Mucosa of descending colon (tissue), 3 donors: ENCODE measurements around the gene LRRK1. TPM values are rescaled to one million over a fixed set of nuclear protein-coding genes. Genes with fewer than 3 reads are reported as not detected.

Source experiments
- ATAC-seq: fragments of 200-7000 bp; cut with Tn5 transposase; one replicate; pipeline ENCODE4 v1.9.1; 2020; ENCODE audit warnings: mild to moderate bottlenecking, moderate library complexity
- DNase-seq, 3 donors: peaks; one replicate each; pipeline ENCODE4 v3.0.0-alpha.2; 2020
- H3K36me3 ChIP-seq: fragments of 200-600 bp; one replicate; pipeline ENCODE4 v1.8.0; 2021; ENCODE audit warnings: low read depth, mild to moderate bottlenecking
- H3K4me1 ChIP-seq: fragments of 200-600 bp; one replicate; pipeline ENCODE4 v1.8.0; 2021; ENCODE audit warnings: low read depth, mild to moderate bottlenecking
- H3K4me3 ChIP-seq: fragments of 200-600 bp; one replicate; pipeline ENCODE4 v1.8.0; 2021; ENCODE audit warnings: mild to moderate bottlenecking
- H3K9me3 ChIP-seq: fragments of 200-600 bp; one replicate; pipeline ENCODE4 v1.8.0; 2021; ENCODE audit warnings: mild to moderate bottlenecking
- intact Hi-C, 2 donors: fragments of 100-400 bp; cut with DNase I in 1 of 2; cut with micrococcal nuclease in 1 of 2; formaldehyde crosslinking; loops; one replicate each; pipeline versions ENCODE4 v1.11.0 to v1.11.1; 2022; cut with DNase I, micrococcal nuclease
- total RNA-seq, 3 donors: library from RNA; stranded (reverse); fragmentation: NEBNext Ultra II Directional in 2 of 3; extraction: Animal tissue kit (Norgen Biotek cat#: 25700) in 2 of 3; gene quantifications; one replicate each; pipeline versions ENCODE4 v1.2.1 to v1.2.4, GENCODE V29; 2021 to 2023
- TF ChIP-seq, protein P1 (sequence below): fragments of 200-600 bp; IDR thresholded peaks from one replicate; pipeline ENCODE4 v1.8.0; 2022; ENCODE audit warnings: antibody characterized with exemption, mild to moderate bottlenecking
- donor health status: DM: no; HTN: no; CAD: no; lungs with moderate emphysema.
- donor health status: DM: no; HTN: no; CAD: no.
- donor health status: DM: no; HTN: yes; CAD: no.

The LRRK1 gene
- total RNA-seq, 3 donors from 2014 or later, result 43.7 to 60.1 (median 50.6) TPM

GRCh38 chr15:100958326-100959065 is 39.3 kb downstream of the LRRK1 start:
- no peaks in the 10 kb centered on the region for H3K36me3 ChIP-seq
- DNase-seq (no peak), ATAC-seq (peak; percentile 12)
- H3K4me1 ChIP-seq, result no peaks in the 10 kb centered on the region
- TF ChIP-seq, protein P1, sequence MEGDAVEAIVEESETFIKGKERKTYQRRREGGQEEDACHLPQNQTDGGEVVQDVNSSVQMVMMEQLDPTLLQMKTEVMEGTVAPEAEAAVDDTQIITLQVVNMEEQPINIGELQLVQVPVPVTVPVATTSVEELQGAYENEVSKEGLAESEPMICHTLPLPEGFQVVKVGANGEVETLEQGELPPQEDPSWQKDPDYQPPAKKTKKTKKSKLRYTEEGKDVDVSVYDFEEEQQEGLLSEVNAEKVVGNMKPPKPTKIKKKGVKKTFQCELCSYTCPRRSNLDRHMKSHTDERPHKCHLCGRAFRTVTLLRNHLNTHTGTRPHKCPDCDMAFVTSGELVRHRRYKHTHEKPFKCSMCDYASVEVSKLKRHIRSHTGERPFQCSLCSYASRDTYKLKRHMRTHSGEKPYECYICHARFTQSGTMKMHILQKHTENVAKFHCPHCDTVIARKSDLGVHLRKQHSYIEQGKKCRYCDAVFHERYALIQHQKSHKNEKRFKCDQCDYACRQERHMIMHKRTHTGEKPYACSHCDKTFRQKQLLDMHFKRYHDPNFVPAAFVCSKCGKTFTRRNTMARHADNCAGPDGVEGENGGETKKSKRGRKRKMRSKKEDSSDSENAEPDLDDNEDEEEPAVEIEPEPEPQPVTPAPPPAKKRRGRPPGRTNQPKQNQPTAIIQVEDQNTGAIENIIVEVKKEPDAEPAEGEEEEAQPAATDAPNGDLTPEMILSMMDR, result no peak
- intact Hi-C loops, result no loop called here
- H3K4me3 ChIP-seq, result no peak overlapping the region
- no peaks in the 10 kb centered on the region for H3K9me3 ChIP-seq

DNA sequence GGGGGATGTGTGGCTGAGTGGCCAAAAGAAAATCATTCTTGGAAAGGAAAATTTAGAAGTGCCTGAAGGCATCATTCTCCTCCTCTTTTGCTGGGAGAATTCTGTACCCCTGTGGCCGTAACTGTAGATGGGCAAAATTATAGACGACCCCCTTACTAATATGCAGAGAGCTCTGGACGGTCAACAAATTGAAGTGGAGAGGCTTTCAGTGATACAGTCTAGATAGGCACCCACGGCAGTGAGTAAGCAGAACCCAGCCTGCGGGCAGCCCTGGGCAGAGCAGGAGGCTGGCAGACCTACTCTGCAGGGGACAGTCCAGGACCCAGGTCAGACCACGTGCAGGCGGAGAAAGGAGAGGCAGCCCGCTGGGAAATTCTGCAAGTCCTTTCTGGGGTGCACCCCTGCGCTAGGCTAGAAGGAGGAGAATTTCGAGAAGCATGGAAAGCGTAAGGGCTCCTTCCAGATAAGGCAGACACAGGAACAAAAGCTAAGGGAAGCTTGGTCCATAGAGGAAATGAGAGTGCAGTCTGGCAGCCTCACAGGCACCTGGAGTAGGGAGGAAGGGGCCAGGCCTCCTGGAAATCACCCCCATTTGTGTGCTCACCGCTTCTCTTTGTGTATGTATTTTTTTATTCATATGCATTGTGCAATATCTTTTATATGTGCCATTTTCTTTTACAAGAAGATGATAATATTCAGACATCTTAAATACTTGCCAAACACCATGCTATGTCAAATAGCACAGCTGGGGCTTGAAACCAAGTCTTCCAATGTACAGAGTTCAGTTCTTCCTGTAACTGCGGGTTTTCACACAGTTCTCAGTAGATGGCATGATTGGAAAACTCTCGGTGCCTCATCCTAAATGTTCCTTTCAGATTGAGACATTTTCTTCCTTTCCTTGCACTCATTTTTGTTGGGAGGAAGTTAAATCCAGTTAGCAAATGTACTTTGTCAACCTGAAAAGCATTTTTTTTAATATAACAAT is 40.2 kb downstream of the LRRK1 start:
- Histone ChIP-seq H3K4me1 (no peaks in the 10 kb centered on the region), H3K9me3 (no peaks in the 10 kb centered on the region), H3K4me3 (no peak overlapping the region), H3K36me3 (no peaks in the 10 kb centered on the region)
- TF ChIP-seq, protein P1, result no peak
- DNase-seq (no peak), ATAC-seq (peak; percentile 18)
- intact Hi-C loops, result no loop called here

- Histone ChIP-seq H3K4me1 (no peaks in the 10 kb centered on the region), H3K9me3 (no peaks in the 10 kb centered on the region), H3K36me3 (no peaks in the 10 kb centered on the region), H3K4me3 (no peak overlapping the region)
- intact Hi-C loops, result no loop called here
- no peak for ATAC-seq
- no peak for DNase-seq
- TF ChIP-seq, protein P1, result no peak
Measured at GRCh38 chr15:100966997-100967396, 47.8 kb downstream of the LRRK1 start.

- DNase-seq (no peak), ATAC-seq (no peak)
- TF ChIP-seq, protein P1, result no peak
- Histone ChIP-seq H3K4me1 (no peaks in the 10 kb centered on the region), H3K4me3 (no peak overlapping the region), H3K9me3 (no peaks in the 10 kb centered on the region), H3K36me3 (no peaks in the 10 kb centered on the region)
- intact Hi-C loops, result no loop called here
Measured at GRCh38 chr15:100968050-100968966, 49.2 kb downstream of the LRRK1 start.

DNA sequence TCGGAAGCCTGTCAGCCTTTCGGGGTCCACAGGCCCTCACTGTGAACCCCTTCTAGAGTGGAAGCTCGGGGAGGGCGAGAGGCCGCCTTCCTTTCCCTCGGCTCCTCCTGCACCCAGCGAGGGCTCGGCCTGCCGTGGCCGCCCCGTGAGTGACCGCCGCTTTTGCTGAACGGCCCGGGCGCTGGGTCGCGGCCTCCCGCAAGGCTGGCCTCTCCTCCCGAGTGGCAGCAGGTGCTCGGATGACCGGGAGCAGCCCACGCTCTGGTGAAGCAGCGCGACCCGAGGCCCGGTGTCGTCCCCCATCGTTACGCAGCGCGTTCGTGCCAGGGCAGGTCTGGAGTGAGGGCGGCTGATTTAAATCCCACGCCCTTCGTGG is 53.8 kb downstream of the LRRK1 start:
- Histone ChIP-seq H3K36me3 (no peaks in the 10 kb centered on the region), H3K9me3 (no peaks in the 10 kb centered on the region), H3K4me3 (no peak overlapping the region), H3K4me1 (no peaks in the 10 kb centered on the region)
- DNase-seq (no peak), ATAC-seq (peak; percentile 30)
- intact Hi-C loops, result no loop called here
- TF ChIP-seq, protein P1, result no peak
